HepG2 (cell line): ENCODE results near the gene PP2D1. TPM values are rescaled to one million over a fixed set of nuclear protein-coding genes. Genes with fewer than 3 reads are reported as not detected.

Source experiments
- ATAC-seq: fragments of 200-7000 bp; cut with Tn5 transposase; 3 replicates; pipeline ENCODE4 v1.9.1; 2020; ENCODE audit warnings: mild to moderate bottlenecking, moderate library complexity
- BruUV-seq: library from RNA; stranded (reverse); fragments of 400-500 nt; replicated peaks from 2 replicates; lab custom pipeline; 2021; lab: Mats Ljungman, UMichigan
- CTCF ChIA-PET: fragments of 300-600 bp; formaldehyde crosslinking; extraction: SDS; loops from one replicate; lab custom pipeline; 2021; ENCODE audit warnings: low total read pairs, inconsistent platforms, low intra/inter-chr PET ratio; lab: Yijun Ruan, JAX
- POLR2A ChIA-PET: fragments of 350-600 bp; sonication (Branson Sonifier 250); formaldehyde crosslinking; loops from one replicate; lab custom pipeline; 2020; ENCODE audit warnings: antibody characterized with exemption, inconsistent platforms; lab: Yijun Ruan, JAX
- DNase-seq: peaks from one replicate; pipeline ENCODE4 v3.0.0-alpha.2; 2015; ENCODE audit warnings: low spot score
- FAIRE-seq: peaks from 3 replicates; lab custom pipeline; 2011; peaks lifted over from hg19 to GRCh38; lab: Jason Lieb, UNC
- H2AFZ ChIP-seq: one replicate; pipeline ENCODE4 v1.6.1; 2011; ENCODE audit warnings: low read length, inconsistent platforms
- H3K27ac ChIP-seq: fragments of 300-600 bp; 3 replicates; pipeline ENCODE4 v1.8.0; 2011; ENCODE audit warnings: mixed run types, mild to moderate bottlenecking, mixed read lengths, low read length, inconsistent platforms; ENCODE audit not compliant: insufficient read depth; ENCODE audit errors: extremely low read length
- H3K27me3 ChIP-seq, 2 experiments: fragments of 200-600 bp in 1 of 2; 2 replicates in 1 of 2; 3 replicates in 1 of 2; pipeline versions ENCODE4 v1.6.0 to v1.8.0; 2011; ENCODE audit warnings: low read length in 2 of 2, mild to moderate bottlenecking in 2 of 2, moderate library complexity in 2 of 2, inconsistent platforms in 1 of 2; ENCODE audit not compliant: insufficient read depth in 2 of 2, control insufficient read depth in 1 of 2
- H3K36me3 ChIP-seq, 2 experiments: fragments of 200-600 bp in 1 of 2; replicated peaks in 1 of 2; 2 replicates in 1 of 2; 3 replicates in 1 of 2; pipeline versions ENCODE4 v1.5.1 to v1.8.0; 2011; ENCODE audit warnings: low read length in 2 of 2, inconsistent platforms in 1 of 2; ENCODE audit not compliant: insufficient read depth in 2 of 2, control insufficient read depth in 1 of 2
- H3K4me1 ChIP-seq: 2 replicates; pipeline ENCODE4 v1.5.1; 2012; ENCODE audit warnings: low read length, inconsistent platforms; ENCODE audit not compliant: insufficient read depth
- H3K4me2 ChIP-seq: 2 replicates; pipeline ENCODE4 v1.6.0; 2011; ENCODE audit warnings: low read depth, low read length, inconsistent platforms
- H3K4me3 ChIP-seq, 3 experiments: fragments of 200-600 bp in 1 of 3; sonication (generic), shearing (Covaris generic) in 1 of 3; replicated peaks in 1 of 3; 2 replicates each; pipeline ENCODE4 v1.5.1; 2011 to 2016; ENCODE audit warnings: low read length in 3 of 3, inconsistent platforms in 2 of 3, low read depth in 2 of 3, mild to moderate bottlenecking in 2 of 3, control low read depth in 1 of 3, mixed read lengths in 1 of 3; ENCODE audit not compliant: insufficient read depth in 1 of 3
- H3K79me2 ChIP-seq: one replicate; pipeline ENCODE4 v1.6.1; 2011; ENCODE audit warnings: low read length, inconsistent platforms; ENCODE audit not compliant: insufficient read depth
- H3K9ac ChIP-seq: 2 replicates; pipeline ENCODE4 v1.6.0; 2011; ENCODE audit warnings: mild to moderate bottlenecking, low read depth, low read length, inconsistent platforms; ENCODE audit not compliant: insufficient read depth
- H3K9me3 ChIP-seq: 2 replicates; pipeline ENCODE4 v1.5.1; 2012; ENCODE audit warnings: mild to moderate bottlenecking, low read length
- H4K20me1 ChIP-seq: 2 replicates; pipeline ENCODE4 v1.6.0; 2011; ENCODE audit warnings: inconsistent platforms, mild to moderate bottlenecking, low read length, moderate library complexity; ENCODE audit not compliant: insufficient read depth
- CBFB ChIP-seq: sonication (generic); formaldehyde crosslinking; IDR thresholded peaks from 2 replicates; pipeline ENCODE4 v1.4.0; 2020; ENCODE audit warnings: missing genetic modification reagents
- ETV6 ChIP-seq: sonication (generic); formaldehyde crosslinking; conservative IDR thresholded peaks from 2 replicates; pipeline ENCODE4 v1.4.0; 2020; ENCODE audit warnings: missing genetic modification reagents
- FOSL1 ChIP-seq: sonication (generic); formaldehyde crosslinking; IDR thresholded peaks from 2 replicates; pipeline ENCODE4 v1.9.0; 2021; ENCODE audit warnings: missing genetic modification reagents, borderline replicate concordance
- FOXC1 ChIP-seq: sonication (generic); formaldehyde crosslinking; IDR thresholded peaks from 2 replicates; pipeline ENCODE4 v1.8.0; 2022; ENCODE audit warnings: mild to moderate bottlenecking, missing genetic modification reagents, borderline replicate concordance
- FOXM1 ChIP-seq: sonication (generic); formaldehyde crosslinking; IDR thresholded peaks from 2 replicates; pipeline ENCODE4 v1.5.0; 2020; ENCODE audit warnings: missing genetic modification reagents
- GFI1 ChIP-seq: sonication (generic); formaldehyde crosslinking; IDR thresholded peaks from 2 replicates; pipeline ENCODE4 v1.5.0; 2020; ENCODE audit warnings: missing genetic modification reagents, mild to moderate bottlenecking, borderline replicate concordance
- MATR3 ChIP-seq: sonication (generic); formaldehyde crosslinking; IDR thresholded peaks from 2 replicates; pipeline ENCODE4 v1.4.0; 2020; ENCODE audit warnings: missing genetic modification reagents
- MBD4 ChIP-seq: IDR thresholded peaks from 2 replicates; pipeline ENCODE4 v1.6.1; 2012; ENCODE audit warnings: low read length, inconsistent platforms, borderline replicate concordance
- POLR2G ChIP-seq: fragments of 200-400 bp; formaldehyde crosslinking; IDR thresholded peaks from 2 replicates; pipeline ENCODE4 v1.6.1; 2018; ENCODE audit warnings: mild to moderate bottlenecking, low read depth, low read length, moderate library complexity
- RARG ChIP-seq: sonication (generic); formaldehyde crosslinking; IDR thresholded peaks from 2 replicates; pipeline ENCODE4 v1.4.0; 2020; ENCODE audit warnings: low read depth, mild to moderate bottlenecking, missing genetic modification reagents
- RBM22 ChIP-seq: fragments of 200-400 bp; formaldehyde crosslinking; optimal IDR thresholded peaks from 2 replicates; pipeline ENCODE3; 2017; ENCODE audit warnings: mild to moderate bottlenecking, low read length, moderate library complexity
- RCOR2 ChIP-seq: IDR thresholded peaks from 2 replicates; pipeline ENCODE4 v1.6.1; 2016; ENCODE audit warnings: missing biosample characterization, missing genetic modification reagents
- SSRP1 ChIP-seq: IDR thresholded peaks from 2 replicates; pipeline ENCODE4 v1.6.1; 2016; ENCODE audit warnings: control low read depth
- ZNF234 ChIP-seq: sonication (generic); formaldehyde crosslinking; conservative IDR thresholded peaks from 2 replicates; pipeline ENCODE4 v1.5.1; 2020; ENCODE audit warnings: mild to moderate bottlenecking, missing genetic modification reagents
- ZNF510 ChIP-seq: sonication (generic); formaldehyde crosslinking; IDR thresholded peaks from 2 replicates; pipeline ENCODE4 v1.4.0; 2020; ENCODE audit warnings: low read depth, mild to moderate bottlenecking, missing genetic modification reagents
- ZNF773 ChIP-seq: sonication (generic); formaldehyde crosslinking; IDR thresholded peaks from 2 replicates; pipeline ENCODE4 v1.4.0; 2020; ENCODE audit warnings: missing genetic modification reagents, borderline replicate concordance
- WGBS: methylation state at CpG from one replicate; pipeline ENCODE4 v1.1.6; 2017; ENCODE audit warnings: low lambda C conversion rate; 5-methylcytosine and 5-hydroxymethylcytosine counted together
- in situ Hi-C: cut with HindIII; loops from 2 replicates; pipeline ENCODE4 v1.10.0; 2017; ENCODE audit warnings: low pct_unique_long_range_greater_than_20kb; ENCODE audit not compliant: extremely low pct_ligation_motif_present
- intact Hi-C: fragments of 100-400 bp; cut with micrococcal nuclease; formaldehyde crosslinking; loops from one replicate; pipeline ENCODE4 v1.10.0; 2022; ENCODE audit not compliant: unreplicated experiment
- polyA plus RNA-seq, 8 experiments: library from polyadenylated mRNA; depleted of rRNA in 3 of 8; stranded (reverse) in 7 of 8; unstranded in 1 of 8; fragments of >200 nt; fragmentation: Illumina TruSeq in 4 of 8; extraction: Trizol in 4 of 8; gene quantifications; 2 replicates each; pipeline versions ENCODE4 v1.2.1 to v1.2.3, GENCODE V29; 2011 to 2016; ENCODE audit warnings: low read depth in 4 of 8, missing spikeins in 1 of 8, mixed read lengths in 1 of 8; ENCODE audit not compliant: insufficient read depth in 1 of 8
- total RNA-seq, 5 experiments: library from RNA; depleted of rRNA; stranded (reverse); fragments of >200 nt; fragmentation: Illumina TruSeq; extraction: Trizol; gene quantifications; 2 replicates each; pipeline ENCODE4 v1.2.3, GENCODE V29; 2016; ENCODE audit warnings: low read depth in 1 of 5
- TF ChIP-seq, protein P1 (sequence below): sonication (generic); formaldehyde crosslinking; IDR thresholded peaks from 2 replicates; pipeline ENCODE4 v1.4.0; 2020; ENCODE audit warnings: missing genetic modification reagents
- TF ChIP-seq, protein P2 (sequence below): sonication (generic); formaldehyde crosslinking; IDR thresholded peaks from 2 replicates; pipeline ENCODE4 v1.4.0; 2020; ENCODE audit warnings: missing genetic modification reagents

Gene PP2D1
- total and polyA plus RNA-seq, 2 of the 13 experiments (the other 11 are each of a cell fraction or from before 2014, with no cell fraction given), result not detected

DNA sequence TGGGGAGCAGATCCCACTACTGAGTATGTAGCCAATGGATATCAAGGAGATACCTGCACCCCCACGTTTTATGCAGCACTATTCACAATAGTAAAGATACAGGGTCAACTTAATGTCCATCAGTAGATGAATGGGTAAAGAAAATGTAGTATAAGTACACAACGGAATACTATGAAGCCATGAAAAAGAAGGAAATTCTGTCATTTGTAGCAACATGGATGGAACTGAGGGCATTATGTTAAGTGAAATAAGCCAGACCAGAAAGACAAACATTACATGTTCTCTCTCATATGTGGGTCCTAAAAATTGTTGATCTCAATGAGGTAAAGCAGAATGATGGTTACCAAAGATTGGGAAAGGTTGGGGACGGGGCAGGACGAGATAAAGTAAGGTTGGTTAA, 14.6 kb downstream of the PP2D1 start:
- in situ Hi-C loops (no loop called here), intact Hi-C loops (no loop called here)
- H3K36me3 ChIP-seq, result no peaks in the 10 kb centered on the region
- no peak overlapping the region for H2AFZ ChIP-seq
- H3K9me3 ChIP-seq, result no peaks in the 10 kb centered on the region
- H3K27ac ChIP-seq, result no peak overlapping the region
- POLR2A ChIA-PET, result no interaction called here
- H3K79me2 ChIP-seq, result no peaks in the 10 kb centered on the region
- DNase-seq (no peak), FAIRE-seq (no peak), ATAC-seq (no peak)
- WGBS, result 27% methylated on average over 4 of the region's 4 CpGs
- CTCF ChIA-PET, result no interaction called here
- H3K4me2 ChIP-seq, result no peak overlapping the region
- no TSS peak for BruUV-seq
- H3K4me1 ChIP-seq, result no peaks in the 10 kb centered on the region
- no peak overlapping the region for H3K4me3 ChIP-seq
- H3K9ac ChIP-seq, result no peak overlapping the region
- no peaks in the 10 kb centered on the region for H4K20me1 ChIP-seq
- TF ChIP-seq MATR3 (CRISPR knock-in tag) (no peak), FOXM1 (CRISPR knock-in tag) (no peak), POLR2G (no peak), MBD4 (no peak), SSRP1 (no peak), FOXC1 (CRISPR knock-in tag) (no peak), GFI1 (no peak), ZNF234 (no peak), ZNF510 (CRISPR knock-in tag) (no peak), RCOR2 (CRISPR knock-in tag) (no peak), ETV6 (CRISPR knock-in tag) (no peak), RBM22 (no peak), RARG (CRISPR knock-in tag) (no peak), FOSL1 (no peak), CBFB (CRISPR knock-in tag) (no peak), ZNF773 (CRISPR knock-in tag) (no peak)
- TF ChIP-seq, protein P1, sequence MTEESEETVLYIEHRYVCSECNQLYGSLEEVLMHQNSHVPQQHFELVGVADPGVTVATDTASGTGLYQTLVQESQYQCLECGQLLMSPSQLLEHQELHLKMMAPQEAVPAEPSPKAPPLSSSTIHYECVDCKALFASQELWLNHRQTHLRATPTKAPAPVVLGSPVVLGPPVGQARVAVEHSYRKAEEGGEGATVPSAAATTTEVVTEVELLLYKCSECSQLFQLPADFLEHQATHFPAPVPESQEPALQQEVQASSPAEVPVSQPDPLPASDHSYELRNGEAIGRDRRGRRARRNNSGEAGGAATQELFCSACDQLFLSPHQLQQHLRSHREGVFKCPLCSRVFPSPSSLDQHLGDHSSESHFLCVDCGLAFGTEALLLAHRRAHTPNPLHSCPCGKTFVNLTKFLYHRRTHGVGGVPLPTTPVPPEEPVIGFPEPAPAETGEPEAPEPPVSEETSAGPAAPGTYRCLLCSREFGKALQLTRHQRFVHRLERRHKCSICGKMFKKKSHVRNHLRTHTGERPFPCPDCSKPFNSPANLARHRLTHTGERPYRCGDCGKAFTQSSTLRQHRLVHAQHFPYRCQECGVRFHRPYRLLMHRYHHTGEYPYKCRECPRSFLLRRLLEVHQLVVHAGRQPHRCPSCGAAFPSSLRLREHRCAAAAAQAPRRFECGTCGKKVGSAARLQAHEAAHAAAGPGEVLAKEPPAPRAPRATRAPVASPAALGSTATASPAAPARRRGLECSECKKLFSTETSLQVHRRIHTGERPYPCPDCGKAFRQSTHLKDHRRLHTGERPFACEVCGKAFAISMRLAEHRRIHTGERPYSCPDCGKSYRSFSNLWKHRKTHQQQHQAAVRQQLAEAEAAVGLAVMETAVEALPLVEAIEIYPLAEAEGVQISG (CRISPR knock-in tag), result no peak
- TF ChIP-seq, protein P2, sequence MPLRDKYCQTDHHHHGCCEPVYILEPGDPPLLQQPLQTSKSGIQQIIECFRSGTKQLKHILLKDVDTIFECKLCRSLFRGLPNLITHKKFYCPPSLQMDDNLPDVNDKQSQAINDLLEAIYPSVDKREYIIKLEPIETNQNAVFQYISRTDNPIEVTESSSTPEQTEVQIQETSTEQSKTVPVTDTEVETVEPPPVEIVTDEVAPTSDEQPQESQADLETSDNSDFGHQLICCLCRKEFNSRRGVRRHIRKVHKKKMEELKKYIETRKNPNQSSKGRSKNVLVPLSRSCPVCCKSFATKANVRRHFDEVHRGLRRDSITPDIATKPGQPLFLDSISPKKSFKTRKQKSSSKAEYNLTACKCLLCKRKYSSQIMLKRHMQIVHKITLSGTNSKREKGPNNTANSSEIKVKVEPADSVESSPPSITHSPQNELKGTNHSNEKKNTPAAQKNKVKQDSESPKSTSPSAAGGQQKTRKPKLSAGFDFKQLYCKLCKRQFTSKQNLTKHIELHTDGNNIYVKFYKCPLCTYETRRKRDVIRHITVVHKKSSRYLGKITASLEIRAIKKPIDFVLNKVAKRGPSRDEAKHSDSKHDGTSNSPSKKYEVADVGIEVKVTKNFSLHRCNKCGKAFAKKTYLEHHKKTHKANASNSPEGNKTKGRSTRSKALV (CRISPR knock-in tag), result no peak
- no peaks in the 10 kb centered on the region for H3K27me3 ChIP-seq
